SK-N-SH (cell line): Measurements from ENCODE around the gene NTM. TPM values are rescaled to one million over a fixed set of nuclear protein-coding genes. Genes with fewer than 3 reads are reported as not detected.

Experiments
- CTCF ChIA-PET: fragments of 300-600, 350-600 bp; formaldehyde crosslinking; extraction: SDS; loops from one replicate; lab custom pipeline; 2021; lab: Yijun Ruan, JAX
- POLR2A ChIA-PET: fragments of 350-600 bp; sonication (Branson Sonifier 250); formaldehyde crosslinking; extraction: SDS; loops from one replicate; lab custom pipeline; 2020; ENCODE audit warnings: antibody characterized with exemption, inconsistent platforms; lab: Yijun Ruan, JAX
- DNase-seq: peaks from one replicate; pipeline ENCODE4 v3.0.0; 2012
- H2AFZ ChIP-seq: fragments of 200-600 bp; sonication (generic); 2 replicates; pipeline ENCODE4 v1.8.1; 2016; ENCODE audit warnings: antibody characterized with exemption, mild to moderate bottlenecking, low read depth
- H3F3A ChIP-seq: fragments of 200-600 bp; sonication (generic); replicated peaks from 2 replicates; pipeline ENCODE3; 2016; ENCODE audit warnings: antibody characterized with exemption, mild to moderate bottlenecking; ENCODE audit not compliant: insufficient read depth
- H3K27ac ChIP-seq, 2 experiments: fragments of 200-500 bp in 1 of 2; fragments of 200-600 bp in 1 of 2; sonication (Bioruptor generic) in 1 of 2; sonication (generic), shearing (Covaris generic) in 1 of 2; 2 replicates each; pipeline versions ENCODE4 v1.5.1 to v1.6.1; 2014 to 2016; ENCODE audit warnings: low read depth in 2 of 2, inconsistent platforms in 1 of 2, low read length in 1 of 2, mild to moderate bottlenecking in 1 of 2, mixed read lengths in 1 of 2
- H3K27me3 ChIP-seq: fragments of 200-600 bp; sonication (generic), shearing (Covaris generic); 2 replicates; pipeline ENCODE4 v1.6.1; 2016; ENCODE audit warnings: mixed run types; ENCODE audit not compliant: insufficient read depth
- H3K36me3 ChIP-seq, 2 experiments: fragments of 200-500 bp in 1 of 2; fragments of 200-600 bp in 1 of 2; sonication (Bioruptor generic) in 1 of 2; sonication (generic) in 1 of 2; replicated peaks in 1 of 2; 2 replicates each; pipeline versions ENCODE3 to v1.5.1; 2014 to 2016; ENCODE audit warnings: low read length in 1 of 2, mild to moderate bottlenecking in 1 of 2; ENCODE audit not compliant: insufficient read depth in 2 of 2, control insufficient read depth in 1 of 2
- H3K4me1 ChIP-seq, 2 experiments: fragments of 200-500 bp in 1 of 2; fragments of 200-600 bp in 1 of 2; sonication (Bioruptor generic) in 1 of 2; sonication (generic), shearing (Covaris generic) in 1 of 2; 2 replicates each; pipeline versions ENCODE4 v1.5.1 to v1.6.1; 2014 to 2016; ENCODE audit warnings: low read depth in 1 of 2, low read length in 1 of 2, mixed run types in 1 of 2; ENCODE audit not compliant: insufficient read depth in 2 of 2, control insufficient read depth in 1 of 2
- H3K4me2 ChIP-seq: fragments of 200-600 bp; sonication (generic), shearing (Covaris generic); 2 replicates; pipeline ENCODE4 v1.6.1; 2017; ENCODE audit warnings: mixed run types
- H3K4me3 ChIP-seq, 2 experiments: fragments of 200-500 bp in 1 of 2; fragments of 200-600 bp in 1 of 2; sonication (Bioruptor generic) in 1 of 2; sonication (generic), shearing (Covaris generic) in 1 of 2; 2 replicates each; pipeline versions ENCODE4 v1.5.1 to v1.8.1; 2014 to 2016; ENCODE audit warnings: low read depth in 2 of 2, inconsistent platforms in 1 of 2, low read length in 1 of 2, mild to moderate bottlenecking in 1 of 2, mixed read lengths in 1 of 2, moderate library complexity in 1 of 2
- H3K79me2 ChIP-seq: fragments of 200-600 bp; sonication (generic); 2 replicates; pipeline ENCODE4 v1.8.1; 2017; ENCODE audit warnings: mild to moderate bottlenecking; ENCODE audit not compliant: insufficient read depth
- H3K9ac ChIP-seq: fragments of 200-600 bp; sonication (generic); 2 replicates; pipeline ENCODE4 v1.6.1; 2017; ENCODE audit warnings: mixed run types
- H3K9me2 ChIP-seq: fragments of 200-600 bp; sonication (generic); 2 replicates; pipeline ENCODE4 v1.6.1; 2017; ENCODE audit warnings: mixed run types
- H3K9me3 ChIP-seq: fragments of 200-600 bp; sonication (generic); 2 replicates; pipeline ENCODE4 v1.6.1; 2017; ENCODE audit warnings: mixed run types, mild to moderate bottlenecking, moderate library complexity
- H4K20me1 ChIP-seq: fragments of 200-600 bp; sonication (generic); 2 replicates; pipeline ENCODE4 v1.6.1; 2017; ENCODE audit warnings: mild to moderate bottlenecking, mixed run types; ENCODE audit not compliant: insufficient read depth
- CHD2 ChIP-seq: fragments of 150-350 bp; IDR thresholded peaks from 2 replicates; pipeline ENCODE4 v1.6.1; 2018; ENCODE audit warnings: low read length; ENCODE audit not compliant: partially characterized antibody
- ELF1 ChIP-seq: IDR thresholded peaks from 2 replicates; pipeline ENCODE4 v1.4.0; 2012
- EP300 ChIP-seq, 2 experiments: IDR thresholded peaks; 2 replicates each; pipeline versions ENCODE4 v1.4.0 to v1.6.1; 2012; ENCODE audit warnings: borderline replicate concordance in 1 of 2, low read depth in 1 of 2, low read length in 1 of 2
- FOSL2 ChIP-seq: IDR thresholded peaks from 2 replicates; pipeline ENCODE4 v1.4.0; 2012; ENCODE audit warnings: low read depth, mild to moderate bottlenecking, moderate library complexity, borderline replicate concordance
- FOXJ3 ChIP-seq: sonication (generic); formaldehyde crosslinking; IDR thresholded peaks from 2 replicates; pipeline ENCODE4 v1.5.1; 2020; ENCODE audit warnings: mild to moderate bottlenecking, missing genetic modification reagents
- FOXM1 ChIP-seq: IDR thresholded peaks from 2 replicates; pipeline ENCODE4 v1.4.0; 2012; ENCODE audit warnings: low read depth, mild to moderate bottlenecking
- GABPA ChIP-seq: IDR thresholded peaks from 2 replicates; pipeline ENCODE4 v1.4.0; 2012; ENCODE audit warnings: low read depth, mild to moderate bottlenecking
- IRF3 ChIP-seq: fragments of 150-350 bp; IDR thresholded peaks from 2 replicates; pipeline ENCODE4 v1.6.1; 2016; ENCODE audit warnings: mild to moderate bottlenecking, low read depth, low read length
- JUND ChIP-seq: IDR thresholded peaks from 2 replicates; pipeline ENCODE4 v1.4.0; 2012
- MXI1 ChIP-seq: IDR thresholded peaks from 2 replicates; pipeline ENCODE4 v1.6.1; 2012; ENCODE audit warnings: mild to moderate bottlenecking, low read depth, low read length, improper control_type of control experiment
- NFIC ChIP-seq: IDR thresholded peaks from 2 replicates; pipeline ENCODE4 v1.4.0; 2012; ENCODE audit warnings: borderline replicate concordance
- NRF1 ChIP-seq: IDR thresholded peaks from 2 replicates; pipeline ENCODE4 v1.6.1; 2012; ENCODE audit warnings: low read depth, mild to moderate bottlenecking, low read length
- PBX3 ChIP-seq: IDR thresholded peaks from 2 replicates; pipeline ENCODE4; 2012
- POLR2AphosphoS5 ChIP-seq: IDR thresholded peaks from 2 replicates; pipeline ENCODE4 v1.6.1; 2012; ENCODE audit warnings: low read depth, low read length
- RCOR1 ChIP-seq: fragments of 150-350 bp; IDR thresholded peaks from 2 replicates; pipeline ENCODE4 v1.6.1; 2017; ENCODE audit warnings: antibody characterized with exemption, low read length
- RFX5 ChIP-seq: IDR thresholded peaks from 2 replicates; pipeline ENCODE4 v1.6.1; 2012; ENCODE audit warnings: mild to moderate bottlenecking, improper control_type of control experiment, low read length
- RXRA ChIP-seq: IDR thresholded peaks from 2 replicates; pipeline ENCODE4 v1.4.0; 2012; ENCODE audit warnings: low read depth, mild to moderate bottlenecking, borderline replicate concordance
- SIN3A ChIP-seq: IDR thresholded peaks from 2 replicates; pipeline ENCODE4 v1.6.1; 2012; ENCODE audit warnings: low read depth, mild to moderate bottlenecking, low read length, moderate library complexity, borderline replicate concordance
- TAF1 ChIP-seq: IDR thresholded peaks from 2 replicates; pipeline ENCODE4 v1.6.1; 2012; ENCODE audit warnings: low read depth, mild to moderate bottlenecking, low read length, moderate library complexity, borderline replicate concordance
- TCF12 ChIP-seq: IDR thresholded peaks from 2 replicates; pipeline ENCODE4 v1.4.0; 2012
- TEAD4 ChIP-seq: IDR thresholded peaks from 2 replicates; pipeline ENCODE4 v1.4.0; 2012; ENCODE audit warnings: mild to moderate bottlenecking, borderline replicate concordance; ENCODE audit not compliant: insufficient read depth
- USF2 ChIP-seq: fragments of 150-350 bp; IDR thresholded peaks from 2 replicates; pipeline ENCODE4 v1.6.1; 2017; ENCODE audit warnings: antibody characterized with exemption, low read length, low read depth, borderline replicate concordance
- YY1 ChIP-seq: IDR thresholded peaks from 2 replicates; pipeline ENCODE4 v1.4.0; 2012; ENCODE audit warnings: low read depth, mild to moderate bottlenecking
- ZBTB33 ChIP-seq: IDR thresholded peaks from 2 replicates; pipeline ENCODE4 v1.4.0; 2012; ENCODE audit warnings: low read depth, borderline replicate concordance
- WGBS: methylation state at CpG from one replicate; pipeline ENCODE4 v1.1.6; 2017; ENCODE audit warnings: low lambda C conversion rate; 5-methylcytosine and 5-hydroxymethylcytosine counted together
- polyA plus RNA-seq, 3 experiments: library from polyadenylated mRNA; depleted of rRNA; stranded (reverse); fragments of >200 nt; gene quantifications; 2 replicates each; pipeline ENCODE4 v1.2.3, GENCODE V29; 2012
- TF ChIP-seq, protein P1 (sequence below): IDR thresholded peaks from 2 replicates; pipeline ENCODE4 v1.4.0; 2012; ENCODE audit warnings: low read depth

Gene NTM
- polyA plus RNA-seq, 1 of the 3 experiments (the other 2 are of a cell fraction): 20.0 TPM

DNA sequence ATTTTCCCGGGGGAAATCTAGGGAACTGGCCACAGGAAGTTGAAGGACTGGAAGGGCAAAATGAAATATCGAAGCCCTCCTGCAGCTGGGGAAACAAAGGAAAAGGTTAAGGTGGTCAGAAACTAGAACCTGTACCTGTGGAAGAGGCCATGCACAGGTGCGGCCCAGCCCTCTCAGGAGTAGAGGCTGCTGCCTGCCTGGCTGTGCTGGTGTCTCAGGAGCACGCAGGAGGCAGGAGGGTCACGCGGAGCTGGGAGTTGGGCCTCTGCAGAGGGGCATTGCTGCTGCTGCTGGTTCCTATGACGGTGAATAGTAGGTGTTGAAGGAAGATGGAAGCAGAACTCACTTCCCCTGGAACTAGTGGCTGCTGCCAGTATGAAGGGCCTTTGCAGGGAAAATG lies 425.7 kb downstream of the NTM start:
- ChIA-PET POLR2A (no interaction called here), CTCF (no interaction called here)
- TF ChIP-seq NRF1 (no peak), NFIC (no peak), CHD2 (no peak), FOSL2 (no peak), FOXJ3 (CRISPR knock-in tag) (no peak), IRF3 (no peak), ZBTB33 (no peak), TAF1 (no peak), MXI1 (no peak), POLR2AphosphoS5 (no peak), SIN3A (no peak)
- DNase-seq: no peak
- no peak overlapping the region for H3K4me2 ChIP-seq
- H3K9me3 ChIP-seq: no peaks in the 10 kb centered on the region
- no peaks in the 10 kb centered on the region for H3F3A ChIP-seq
- H3K27me3 ChIP-seq: peaks cover 5% of the 10 kb centered on the region; the same call in 1 of the 2 replicates
- H3K27ac ChIP-seq: no peak overlapping the region
- 60% methylated on average over 6 of the region's 7 CpGs for WGBS
- no peaks in the 10 kb centered on the region for H3K36me3 ChIP-seq
- H3K79me2 ChIP-seq: no peaks in the 10 kb centered on the region
- no peak overlapping the region for H3K4me3 ChIP-seq
- no peaks in the 10 kb centered on the region for H4K20me1 ChIP-seq
- H3K4me1 ChIP-seq: no peaks in the 10 kb centered on the region
- H3K9me2 ChIP-seq: no peaks in the 10 kb centered on the region
- no peak overlapping the region for H3K9ac ChIP-seq
- H2AFZ ChIP-seq: no peak overlapping the region

DNA sequence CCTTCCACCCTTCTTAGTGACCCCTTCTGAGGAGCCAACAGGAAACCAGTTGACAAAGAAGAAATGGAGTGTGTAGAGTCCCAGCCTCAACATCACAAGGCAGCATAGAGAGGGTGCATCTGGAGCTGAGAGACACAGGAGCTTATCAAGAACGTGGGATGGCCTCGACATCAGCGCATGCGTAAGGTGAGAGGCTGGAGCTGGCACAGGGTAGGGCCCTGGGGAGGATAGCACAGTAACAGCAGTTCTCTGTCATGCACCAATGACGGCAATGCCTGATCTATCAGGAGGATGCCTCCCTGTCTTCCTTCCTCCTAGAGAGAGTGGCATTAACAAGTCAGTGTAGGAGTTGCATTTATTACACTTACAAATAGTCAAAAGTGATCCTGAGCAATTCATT lies 426.1 kb downstream of the NTM start:
- CTCF ChIA-PET: no interaction called here
- POLR2A ChIA-PET: no interaction called here
- WGBS: 61% methylated on average over 5 of the region's 5 CpGs
- TF ChIP-seq TAF1 (no peak), TCF12 (no peak), RXRA (no peak), EP300 (IDR thresholded peaks at IDR 0.05; ENCODE audit: borderline replicate concordance in 1 of 2, low read depth in 1 of 2, low read length in 1 of 2) (no peak), YY1 (no peak), RFX5 (no peak), RCOR1 (no peak), PBX3 (no peak), GABPA (no peak), FOXM1 (no peak), ELF1 (no peak), TEAD4 (no peak), NRF1 (no peak), CHD2 (no peak), IRF3 (no peak), USF2 (no peak), JUND (no peak)
- TF ChIP-seq, protein P1, sequence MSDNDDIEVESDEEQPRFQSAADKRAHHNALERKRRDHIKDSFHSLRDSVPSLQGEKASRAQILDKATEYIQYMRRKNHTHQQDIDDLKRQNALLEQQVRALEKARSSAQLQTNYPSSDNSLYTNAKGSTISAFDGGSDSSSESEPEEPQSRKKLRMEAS: no peak

More for the DNA sequence above, 426.1 kb downstream of the NTM start:
- no peak overlapping the region for H2AFZ ChIP-seq
- H3F3A ChIP-seq: no peaks in the 10 kb centered on the region
- H3K27me3 ChIP-seq: peaks cover 5% of the 10 kb centered on the region; the same call in 1 of the 2 replicates
- no peaks in the 10 kb centered on the region for H3K4me1 ChIP-seq
- H3K27ac ChIP-seq: no peak overlapping the region
- no peaks in the 10 kb centered on the region for H4K20me1 ChIP-seq
- H3K4me3 ChIP-seq: no peak overlapping the region
- DNase-seq: no peak
- no peaks in the 10 kb centered on the region for H3K9me3 ChIP-seq
- H3K9me2 ChIP-seq: no peaks in the 10 kb centered on the region
- H3K79me2 ChIP-seq: no peaks in the 10 kb centered on the region
- H3K9ac ChIP-seq: no peak overlapping the region
- H3K36me3 ChIP-seq: no peaks in the 10 kb centered on the region
- H3K4me2 ChIP-seq: no peak overlapping the region
